DMS 273 treated with DMSO at 0.1 percent for 48 hours (cell line): ENCODE measurements around the gene KIF26B.

Source experiments
- DNase-seq: peaks from one replicate; lab custom pipeline; 2025; lab: John Stamatoyannopoulos, UW

KIF26B gene

DNA sequence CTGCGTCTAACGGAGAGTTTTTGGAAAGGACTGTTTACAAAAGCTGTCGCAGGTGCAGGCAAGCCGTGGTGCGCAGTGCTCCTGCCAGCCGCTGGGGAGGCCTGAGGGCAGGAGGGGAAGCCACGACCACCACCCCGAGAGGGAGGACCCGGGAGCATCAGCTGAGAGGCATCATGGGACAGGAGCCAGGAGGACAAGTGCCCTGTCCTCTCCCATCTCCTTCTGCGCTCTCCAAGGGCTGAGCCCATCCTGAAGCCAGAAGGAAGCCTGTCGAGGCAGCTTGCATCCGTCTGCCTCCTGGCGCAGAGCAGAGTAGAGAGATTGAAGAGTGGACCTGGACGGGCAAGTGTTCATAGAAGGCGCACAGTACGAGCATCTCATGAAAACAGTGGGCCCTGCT lies 310.9 kb downstream of the KIF26B start:
- no peak for DNase-seq

DNA sequence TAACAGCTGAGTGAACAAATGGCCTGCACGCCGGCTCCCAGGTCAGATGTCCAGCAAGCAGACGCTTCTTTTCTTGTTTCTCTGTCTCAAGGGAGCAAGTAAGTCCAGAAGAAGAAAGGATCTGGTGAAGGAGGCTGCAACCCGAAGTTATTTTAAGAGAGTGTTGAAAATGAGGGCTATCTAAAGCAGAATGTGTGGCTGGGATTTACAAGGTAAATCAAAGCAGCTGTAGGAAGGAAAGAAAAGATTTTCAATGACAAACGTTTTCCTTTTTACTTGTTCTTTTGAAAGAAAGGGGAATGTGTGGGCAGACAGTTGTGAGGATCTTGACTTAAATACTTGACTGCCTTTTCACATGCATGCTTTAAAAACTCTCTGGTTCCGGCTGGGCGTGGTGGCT lies 311.5 kb downstream of the KIF26B start:
- DNase-seq: no peak

DNA sequence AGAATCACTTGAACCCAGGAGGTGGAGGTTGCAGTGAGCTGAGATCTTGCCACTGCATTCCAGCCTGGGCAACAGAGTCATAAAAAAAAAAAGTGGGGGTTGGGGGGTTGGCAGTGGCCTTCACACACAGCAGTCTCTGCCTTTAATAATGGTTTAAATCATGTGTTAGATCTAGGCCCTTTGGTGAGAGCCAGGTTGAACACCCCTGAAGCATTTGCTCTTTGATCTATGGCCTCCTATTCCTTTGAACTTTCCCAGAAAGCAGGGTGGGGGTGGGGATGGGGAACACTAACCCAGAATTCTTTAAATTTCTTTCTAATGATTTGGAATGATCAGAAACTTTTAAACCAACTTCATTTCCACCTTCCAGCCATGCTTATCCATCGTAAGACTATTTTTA lies 313.0 kb downstream of the KIF26B start:
- DNase-seq: no peak

- DNase-seq: no peak
Observed at GRCh38 chr1:245469006-245469405, 314.2 kb downstream of the KIF26B start.

GRCh38 chr1:245469734-245470133 lies 314.9 kb downstream of the KIF26B start:
- no peak for DNase-seq

GRCh38 chr1:245475126-245475525 lies 320.3 kb downstream of the KIF26B start:
- DNase-seq: no peak

GRCh38 chr1:245475961-245476516 lies 321.3 kb downstream of the KIF26B start:
- DNase-seq: no peak

GRCh38 chr1:245477941-245478340 lies 323.2 kb downstream of the KIF26B start:
- DNase-seq: no peak

DNA sequence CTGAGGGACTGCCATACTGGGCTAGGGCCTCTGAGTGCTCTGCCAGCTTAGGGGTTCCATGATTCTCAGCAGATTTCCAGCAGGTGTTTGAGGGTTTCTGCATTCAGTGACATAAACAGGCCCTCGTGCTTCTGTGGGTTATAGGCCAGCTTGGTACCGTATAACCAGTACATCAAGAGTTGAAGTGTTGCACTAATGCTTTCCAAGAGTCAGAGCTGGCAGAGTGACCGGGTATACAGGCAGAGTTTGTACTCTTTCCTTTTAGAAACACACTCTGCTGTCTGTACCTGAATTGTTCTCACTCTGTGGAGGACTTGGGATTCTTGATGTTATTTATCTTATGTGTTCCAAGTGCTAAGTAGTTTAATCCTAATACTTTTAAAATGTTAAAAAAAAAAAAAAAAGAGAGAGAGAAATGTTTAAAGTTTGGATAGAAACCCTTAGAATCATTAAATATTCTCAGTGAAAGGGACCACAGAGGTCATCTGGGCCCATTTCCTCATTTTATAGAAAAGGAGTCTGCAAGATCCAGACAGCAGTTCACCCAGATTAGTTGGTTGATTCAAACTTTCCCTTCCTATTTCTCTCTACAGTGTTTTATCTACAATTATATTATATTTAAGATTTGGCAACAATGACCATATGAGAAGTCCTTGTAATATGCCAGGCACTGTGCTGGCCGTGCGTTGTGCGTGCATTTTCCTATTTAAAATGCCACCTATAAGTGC lies 325.8 kb downstream of the KIF26B start:
- DNase-seq: no peak

DNA sequence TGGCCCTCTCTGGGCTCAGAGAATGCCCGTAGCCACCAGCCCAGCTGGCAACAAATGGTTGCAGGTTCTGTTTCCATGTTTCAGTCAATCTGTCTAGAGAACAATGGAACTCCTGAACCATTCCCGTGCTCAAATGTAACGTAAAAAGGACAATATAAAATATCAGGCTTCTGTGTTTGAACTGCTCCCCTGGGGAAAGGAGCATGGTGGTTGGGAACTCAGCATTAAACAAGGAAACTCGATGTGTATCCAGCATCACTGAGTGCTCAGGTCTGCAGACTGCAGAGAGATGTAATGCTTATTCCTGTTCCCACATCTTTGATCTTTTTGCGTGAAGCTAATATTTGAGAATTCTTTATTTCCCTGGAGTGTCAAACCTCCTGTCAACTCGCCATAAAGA lies 326.5 kb downstream of the KIF26B start:
- no peak for DNase-seq

DNA sequence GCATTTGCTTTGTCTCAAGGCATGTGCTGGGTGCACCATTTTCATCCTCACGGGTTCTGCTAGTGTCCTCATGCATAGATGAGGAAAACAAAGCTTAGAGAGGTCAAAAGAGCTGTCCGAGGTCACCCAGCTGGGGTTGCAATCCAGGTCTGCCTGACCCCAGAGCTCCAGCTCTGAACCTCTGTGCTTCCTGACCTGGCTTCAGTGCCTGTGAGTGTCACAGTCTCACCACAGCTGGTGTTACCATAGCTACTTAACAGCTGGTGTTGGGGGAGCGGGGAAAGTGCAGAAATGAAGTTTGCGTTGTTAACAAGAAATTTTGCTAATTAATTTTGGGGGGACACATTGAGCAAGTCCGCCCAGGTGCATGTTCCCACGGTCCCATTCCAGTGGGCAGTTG lies 328.5 kb downstream of the KIF26B start:
- no peak for DNase-seq

DNA sequence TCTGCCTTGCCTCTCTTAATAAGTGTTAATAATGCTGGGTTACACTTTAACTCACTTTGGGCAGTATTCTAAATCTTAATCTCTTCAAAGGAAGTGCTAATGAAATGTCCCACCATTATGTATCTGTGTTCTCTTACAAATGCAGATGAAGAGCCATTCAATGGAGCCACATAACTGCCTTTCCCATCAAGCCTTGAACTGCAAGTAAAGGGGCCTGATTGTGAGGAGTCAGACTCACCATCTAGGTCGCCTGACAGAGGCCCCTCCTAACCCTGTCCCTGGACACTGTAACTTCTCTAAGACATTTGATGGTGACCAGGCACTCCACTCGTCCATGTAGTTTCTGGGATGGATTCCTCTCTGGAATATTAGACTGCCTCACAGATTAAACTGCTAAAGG lies 329.4 kb downstream of the KIF26B start:
- DNase-seq: no peak

GRCh38 chr1:245485996-245486395 lies 331.2 kb downstream of the KIF26B start:
- no peak for DNase-seq

- no peak for DNase-seq
Observed at GRCh38 chr1:245486775-245487470, 332.1 kb downstream of the KIF26B start.

DNA sequence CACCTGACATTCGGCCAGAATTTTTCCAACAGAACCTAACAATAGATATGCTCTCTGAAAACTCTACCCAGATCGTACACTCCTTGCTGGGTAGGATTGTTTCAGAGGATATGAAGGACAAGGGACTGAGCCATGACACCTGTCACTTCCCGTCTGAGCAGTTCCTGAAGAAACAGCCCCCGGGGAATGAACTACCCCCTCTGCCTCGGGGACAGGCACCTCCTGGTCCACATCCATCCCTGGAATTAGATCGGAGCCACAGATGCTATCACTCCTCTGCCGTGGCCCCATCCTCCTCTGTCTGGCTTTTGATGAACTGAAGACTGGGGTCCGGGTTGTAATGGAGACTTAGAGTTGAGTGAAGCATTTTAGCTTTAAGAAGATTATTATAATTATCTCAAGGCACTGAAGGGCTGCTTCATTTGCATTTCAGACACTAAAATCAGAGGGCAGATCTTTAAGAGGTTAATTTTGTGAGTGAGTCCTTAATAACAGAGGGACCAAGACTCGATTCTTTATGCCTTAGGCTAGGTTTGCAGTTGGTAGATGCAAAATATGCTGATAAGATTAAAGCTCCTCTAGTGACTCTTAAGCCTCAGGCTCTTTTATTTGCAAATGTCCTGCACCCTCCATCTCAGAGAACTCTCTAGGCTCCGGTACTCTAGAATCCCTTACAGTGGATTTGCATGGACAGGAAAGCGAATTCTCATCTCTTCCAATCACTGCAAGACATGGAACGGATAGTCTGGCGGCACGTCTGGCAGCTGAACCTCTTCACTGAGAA lies 333.8 kb downstream of the KIF26B start:
- no peak for DNase-seq

GRCh38 chr1:245489838-245490237 lies 335.1 kb downstream of the KIF26B start:
- DNase-seq: no peak

- no peak for DNase-seq
Observed at GRCh38 chr1:245493029-245493428, 338.2 kb downstream of the KIF26B start.

DNA sequence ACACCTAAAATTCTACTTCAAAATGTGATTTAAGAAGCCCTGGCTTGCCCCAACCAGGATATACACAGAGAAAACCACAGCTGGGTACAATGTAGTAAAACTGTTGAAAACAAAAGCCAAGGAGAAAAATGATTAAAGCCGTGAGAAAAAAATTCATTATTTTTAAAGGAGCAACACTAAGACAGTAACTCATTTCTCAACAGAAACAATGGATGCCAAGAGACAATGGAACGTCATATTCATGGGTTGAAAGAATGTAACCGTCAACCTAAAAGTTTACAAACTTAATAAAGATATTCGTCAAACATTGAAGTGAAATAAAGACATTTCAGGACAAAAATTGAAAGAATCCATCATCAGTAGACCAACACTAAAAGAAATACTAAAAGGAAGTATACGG lies 340.9 kb downstream of the KIF26B start:
- no peak for DNase-seq

- DNase-seq: no peak
Observed at GRCh38 chr1:245500546-245500945, 345.8 kb downstream of the KIF26B start.

DNA sequence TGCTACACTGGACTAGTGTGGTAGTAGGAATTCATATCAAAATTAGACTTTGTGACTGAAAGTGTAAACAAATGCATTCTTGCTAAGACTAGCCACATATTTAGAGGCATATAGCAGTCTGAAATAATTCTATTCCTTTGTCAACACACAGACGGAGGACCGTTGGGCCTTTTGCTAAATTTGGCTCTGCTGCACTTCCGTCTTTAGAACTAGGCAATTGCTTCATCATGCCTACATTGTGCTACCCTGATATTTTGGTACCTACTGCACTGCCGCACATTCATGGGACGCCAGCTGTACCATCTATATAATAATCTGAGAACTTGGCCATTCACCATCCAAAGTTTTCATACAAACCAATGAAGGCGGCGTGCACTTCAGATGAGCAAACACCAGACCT lies 346.8 kb downstream of the KIF26B start:
- DNase-seq: no peak

DNA sequence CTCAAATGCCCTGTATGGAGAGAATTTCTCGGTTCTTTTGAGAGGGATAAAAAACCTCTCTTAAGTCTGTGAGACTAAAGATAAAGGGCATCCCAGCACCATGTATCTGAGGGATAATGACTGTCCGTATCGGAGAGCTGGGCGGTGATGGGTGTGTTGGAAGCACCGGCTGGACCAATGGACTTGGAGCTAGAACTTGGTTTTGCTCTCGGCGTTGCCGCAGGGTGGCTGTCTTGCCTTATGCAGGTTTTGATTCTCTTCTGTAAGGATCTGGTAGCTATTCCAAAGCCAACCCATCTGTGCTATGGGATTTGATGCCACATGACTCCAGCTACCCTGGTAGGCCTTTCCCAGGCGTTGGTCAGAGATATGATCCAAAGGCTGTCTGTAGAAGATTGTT lies 348.8 kb downstream of the KIF26B start:
- DNase-seq: no peak

- no peak for DNase-seq
Observed at GRCh38 chr1:245510144-245510543, 355.4 kb downstream of the KIF26B start.
